HCT116 (cell line): ENCODE measurements around the gene SENP1. TPM values are rescaled to one million over a fixed set of nuclear protein-coding genes. Genes with fewer than 3 reads are reported as not detected.

Experiments
- ATAC-seq: fragments of 200-7000 bp; cut with Tn5 transposase; 2 replicates; pipeline ENCODE4 v1.9.1; 2020; ENCODE audit warnings: mild to moderate bottlenecking, moderate library complexity
- BruUV-seq: library from RNA; stranded (reverse); fragments of 400-500 nt; replicated peaks from 2 replicates; lab custom pipeline; 2021; lab: Mats Ljungman, UMichigan
- CTCF ChIA-PET: fragments of 300-600 bp; sonication (Branson Sonifier 250); formaldehyde crosslinking; loops from one replicate; lab custom pipeline; 2021; ENCODE audit warnings: antibody characterized with exemption; lab: Charles Lee
- POLR2A ChIA-PET: fragments of 300-600, 350-600 bp; sonication (Branson Sonifier 250); formaldehyde crosslinking; loops from one replicate; lab custom pipeline; 2021; ENCODE audit warnings: antibody characterized with exemption; lab: Charles Lee
- RAD21 ChIA-PET, 2 experiments: fragments of 300-600 bp; sonication (Branson Sonifier 250); formaldehyde crosslinking; loops; one replicate each; lab custom pipeline; 2023; ENCODE audit warnings: low total read pairs in 2 of 2; ENCODE audit not compliant: uncharacterized antibody in 2 of 2, unreplicated experiment in 2 of 2, low non-redundant PET in 1 of 2; lab: Charles Lee
- DNase-seq: peaks from one replicate; pipeline ENCODE4 v3.0.0-alpha.2; 2010; ENCODE audit warnings: low read depth, low spot score
- H2AFZ ChIP-seq: fragments of 200-600 bp; shearing (Covaris generic), sonication (generic); 2 replicates; pipeline ENCODE4 v1.6.1; 2017; ENCODE audit warnings: low read depth, mixed run types, mixed read lengths, antibody characterized with exemption, low read length; ENCODE audit not compliant: poor library complexity, severe bottlenecking
- H3K27ac ChIP-seq: 2 replicates; pipeline ENCODE4 v1.5.1; 2012; ENCODE audit warnings: low read depth, low read length
- H3K27me3 ChIP-seq: fragments of 200-600 bp; sonication (generic); 2 replicates; pipeline ENCODE4 v1.6.1; 2016; ENCODE audit warnings: mixed run types, low read length, mixed read lengths; ENCODE audit not compliant: insufficient read depth
- H3K36me3 ChIP-seq, 2 experiments: fragments of 200-500 bp in 1 of 2; fragments of 200-600 bp in 1 of 2; sonication (Bioruptor generic) in 1 of 2; sonication (generic) in 1 of 2; 2 replicates each; pipeline versions ENCODE4 v1.5.1 to v1.6.1; 2014 to 2016; ENCODE audit warnings: low read length in 2 of 2, inconsistent platforms in 1 of 2, mixed read lengths in 1 of 2, mixed run types in 1 of 2; ENCODE audit not compliant: insufficient read depth in 2 of 2, control insufficient read depth in 1 of 2
- H3K4me1 ChIP-seq, 2 experiments: fragments of 200-600 bp in 1 of 2; sonication (generic) in 1 of 2; 2 replicates each; pipeline versions ENCODE4 v1.5.1 to v1.6.1; 2012 to 2017; ENCODE audit warnings: low read length in 2 of 2, inconsistent platforms in 1 of 2, mild to moderate bottlenecking in 1 of 2, mixed read lengths in 1 of 2, mixed run types in 1 of 2, moderate library complexity in 1 of 2; ENCODE audit not compliant: insufficient read depth in 2 of 2, control insufficient read depth in 1 of 2
- H3K4me2 ChIP-seq: fragments of 200-600 bp; sonication (generic); 2 replicates; pipeline ENCODE4 v1.6.1; 2017; ENCODE audit warnings: mixed run types, low read length, mixed read lengths
- H3K4me3 ChIP-seq, 2 experiments: fragments of 200-600 bp in 1 of 2; sonication (generic) in 1 of 2; replicated peaks in 1 of 2; 2 replicates each; pipeline ENCODE4 v1.5.1; 2011 to 2016; ENCODE audit warnings: low read length in 2 of 2, control low read depth in 1 of 2, low read depth in 1 of 2, mild to moderate bottlenecking in 1 of 2, mixed read lengths in 1 of 2, mixed run types in 1 of 2
- H3K79me2 ChIP-seq: fragments of 200-600 bp; sonication (generic); 2 replicates; pipeline ENCODE4 v1.6.1; 2017; ENCODE audit warnings: mild to moderate bottlenecking, mixed run types, low read length, moderate library complexity, mixed read lengths; ENCODE audit not compliant: insufficient read depth
- H3K9ac ChIP-seq: fragments of 200-600 bp; sonication (generic); 2 replicates; pipeline ENCODE4 v1.6.1; 2016; ENCODE audit warnings: low read length, mixed read lengths
- H3K9me2 ChIP-seq: fragments of 200-600 bp; sonication (generic), shearing (Covaris generic); 2 replicates; pipeline ENCODE4 v1.6.1; 2017; ENCODE audit warnings: mixed run types, mild to moderate bottlenecking, moderate library complexity; ENCODE audit not compliant: insufficient read depth
- H3K9me3 ChIP-seq, 2 experiments: fragments of 200-500 bp in 1 of 2; fragments of 200-600 bp in 1 of 2; sonication (Bioruptor generic) in 1 of 2; sonication (generic) in 1 of 2; 2 replicates each; pipeline ENCODE4 v1.6.1; 2014 to 2017; ENCODE audit warnings: low read length in 2 of 2, mixed read lengths in 2 of 2, inconsistent platforms in 1 of 2, low read depth in 1 of 2, mild to moderate bottlenecking in 1 of 2, mixed run types in 1 of 2, moderate library complexity in 1 of 2; ENCODE audit not compliant: control insufficient read depth in 1 of 2, insufficient read depth in 1 of 2
- H4K20me1 ChIP-seq: fragments of 200-600 bp; sonication (generic), shearing (Covaris generic); 2 replicates; pipeline ENCODE4 v1.6.1; 2017; ENCODE audit warnings: mixed run types, mild to moderate bottlenecking, moderate library complexity; ENCODE audit not compliant: insufficient read depth
- ATF3 ChIP-seq: IDR thresholded peaks from 2 replicates; pipeline ENCODE4 v1.6.1; 2012
- CEBPB ChIP-seq: IDR thresholded peaks from 2 replicates; pipeline ENCODE4 v1.6.1; 2012; ENCODE audit warnings: low read depth
- CTCF ChIP-seq, 3 experiments: fragments of 200-600 bp in 1 of 3; sonication (generic) in 1 of 3; IDR thresholded peaks in 2 of 3; conservative IDR thresholded peaks in 1 of 3; 2 replicates each; pipeline ENCODE4 v1.5.1; 2012 to 2017; ENCODE audit warnings: low read depth in 2 of 3, low read length in 2 of 3, antibody characterized with exemption in 1 of 3, borderline replicate concordance in 1 of 3, control low read depth in 1 of 3, mild to moderate bottlenecking in 1 of 3, mixed read lengths in 1 of 3, mixed run types in 1 of 3, moderate library complexity in 1 of 3; ENCODE audit not compliant: insufficient read depth in 1 of 3
- intact Hi-C: fragments of 100-400 bp; cut with micrococcal nuclease; formaldehyde crosslinking; loops from 2 replicates; pipeline ENCODE4 v1.10.0; 2022
- total RNA-seq: library from RNA; stranded (reverse); gene quantifications from one replicate; pipeline ENCODE4 v1.2.1, GENCODE V29; 2021; ENCODE audit not compliant: unreplicated experiment

SENP1 gene
- total RNA-seq, 1 experiment from 2014 or later, result 17.7 TPM

- Histone ChIP-seq H3K4me3 (no peak overlapping the region), H3K9me2 (no peaks in the 10 kb centered on the region), H3K27me3 (no peaks in the 10 kb centered on the region), H3K4me1 (no peaks in the 10 kb centered on the region), H3K4me2 (no peak overlapping the region), H3K9ac (no peak overlapping the region), H2AFZ (no peak overlapping the region)
- no peak for ATAC-seq
- ChIA-PET CTCF (no interaction called here), RAD21 (no interaction called here)
- no TSS peak for BruUV-seq
- TF ChIP-seq CTCF (IDR thresholded peaks at IDR 0.05 in 2 of 3, conservative IDR thresholded peaks at IDR 0.05 in 1 of 3; ENCODE audit: borderline replicate concordance in 1 of 3, insufficient read depth in 1 of 3, low read depth in 2 of 3, low read length in 2 of 3), result peak in 1 of 3 experiments; percentile 5; a peak in 1 of 6 replicates
- TF ChIP-seq ATF3, result no peak
- TF ChIP-seq, all 23 proteins: peak for 1
- no peak for DNase-seq
- H3K79me2 ChIP-seq, result no peaks in the 10 kb centered on the region
- intact Hi-C loops, result no loop called here
- no peaks in the 10 kb centered on the region for H3K9me3 ChIP-seq
- POLR2A ChIA-PET, result no interaction called here
- H4K20me1 ChIP-seq, result no peaks in the 10 kb centered on the region
- H3K36me3 ChIP-seq, result peaks cover 51 to 55% of the 10 kb centered on the region in 2 experiments; a peak in 3 of 4 replicates
- no peak overlapping the region for H3K27ac ChIP-seq
Measured at GRCh38 chr12:48143898-48144297, 38.0 kb upstream of the SENP1 start.

- no peak overlapping the region for H2AFZ ChIP-seq
- H3K9me2 ChIP-seq, result no peaks in the 10 kb centered on the region
- RAD21 ChIA-PET, result no interaction called here
- ATAC-seq, result no peak
- POLR2A ChIA-PET, result no interaction called here
- intact Hi-C loops, result no loop called here
- H3K4me1 ChIP-seq, result no peaks in the 10 kb centered on the region
- CTCF ChIA-PET, result no interaction called here
- no peak for DNase-seq
- TF ChIP-seq CTCF (IDR thresholded peaks at IDR 0.05 in 2 of 3, conservative IDR thresholded peaks at IDR 0.05 in 1 of 3; ENCODE audit: borderline replicate concordance in 1 of 3, insufficient read depth in 1 of 3, low read depth in 2 of 3, low read length in 2 of 3), result no peak
- no peak for TF ChIP-seq ATF3
- no peak for TF ChIP-seq CEBPB
- TF ChIP-seq, all 23 proteins: peak for 0
- no peak overlapping the region for H3K9ac ChIP-seq
- BruUV-seq, result no TSS peak
- H3K9me3 ChIP-seq, result no peaks in the 10 kb centered on the region
- no peaks in the 10 kb centered on the region for H3K27me3 ChIP-seq
- H3K27ac ChIP-seq, result no peak overlapping the region
- H4K20me1 ChIP-seq, result no peaks in the 10 kb centered on the region
- H3K36me3 ChIP-seq, result peaks cover 55 to 57% of the 10 kb centered on the region in 2 experiments; a peak in 3 of 4 replicates
- no peak overlapping the region for H3K4me2 ChIP-seq
- H3K79me2 ChIP-seq, result no peaks in the 10 kb centered on the region
- no peak overlapping the region for H3K4me3 ChIP-seq
Measured at GRCh38 chr12:48142818-48143674, 37.2 kb upstream of the SENP1 start.
